Fibroblast of peridontal ligament (primary cell): ENCODE measurements around the gene THRAP3.
A peak's percentile ranks its signal among the peaks of the same experiment; 100 is the strongest.
"Not testable (repeated sequence)": the region's sequence is repeated elsewhere in the genome, so short reads cannot be mapped to it uniquely, and the experiment has no call there.

Experiments used
- DNase-seq: peaks from one replicate; pipeline ENCODE4 v3.0.0-alpha.2; 2010; ENCODE audit errors: extremely low read depth

The THRAP3 gene

DNA sequence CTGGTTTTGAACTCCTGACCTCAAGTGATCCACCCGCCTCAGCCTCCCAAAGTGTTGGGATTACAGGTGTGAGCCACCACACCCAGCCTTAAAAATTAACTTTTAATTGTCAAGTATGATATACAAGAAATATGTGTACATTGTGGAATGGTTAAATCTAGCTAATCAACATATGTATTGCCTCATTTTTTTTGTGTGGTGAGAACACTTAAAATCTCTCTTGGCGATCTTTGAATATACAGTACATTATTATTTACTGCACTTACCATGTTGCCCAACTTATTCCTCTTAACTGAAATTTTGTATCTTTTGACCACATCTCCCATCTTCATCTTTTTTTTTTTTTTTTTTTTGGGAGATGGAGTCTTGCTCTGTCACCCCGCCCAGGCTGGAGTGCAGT is 23.3 kb downstream of the THRAP3 start:
- no peak for DNase-seq

DNA sequence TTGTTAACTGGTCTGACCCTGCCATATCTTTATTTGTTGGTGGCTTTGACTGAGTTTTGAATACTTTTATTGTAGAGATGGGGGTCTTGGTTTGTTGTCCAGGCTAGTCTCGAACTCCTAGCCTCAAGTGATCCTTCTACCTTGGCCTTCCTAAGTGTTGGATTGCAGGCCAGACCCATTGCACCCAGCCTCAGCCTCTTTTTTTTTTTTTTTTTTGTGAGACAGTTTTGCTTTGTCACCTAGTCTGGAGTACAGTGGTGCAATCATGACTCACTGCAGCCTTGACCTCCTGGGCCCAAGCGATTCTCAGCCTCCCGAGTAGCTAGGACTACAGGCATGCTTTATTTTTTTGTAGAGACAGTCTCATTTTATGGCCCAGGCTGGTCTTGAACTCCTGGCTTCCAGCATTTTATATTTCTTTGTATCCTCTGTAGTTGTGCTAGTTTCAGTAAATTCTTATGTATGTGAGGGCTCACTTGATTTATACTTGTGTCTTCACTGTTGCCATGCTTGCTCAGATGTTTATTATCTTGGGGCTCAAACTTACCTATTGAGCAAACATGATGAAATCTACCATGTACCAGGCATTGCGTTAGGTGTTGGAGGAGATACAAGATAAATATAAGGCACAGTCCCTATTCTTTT is 24.1 kb downstream of the THRAP3 start:
- peak; percentile 89 for DNase-seq

DNA sequence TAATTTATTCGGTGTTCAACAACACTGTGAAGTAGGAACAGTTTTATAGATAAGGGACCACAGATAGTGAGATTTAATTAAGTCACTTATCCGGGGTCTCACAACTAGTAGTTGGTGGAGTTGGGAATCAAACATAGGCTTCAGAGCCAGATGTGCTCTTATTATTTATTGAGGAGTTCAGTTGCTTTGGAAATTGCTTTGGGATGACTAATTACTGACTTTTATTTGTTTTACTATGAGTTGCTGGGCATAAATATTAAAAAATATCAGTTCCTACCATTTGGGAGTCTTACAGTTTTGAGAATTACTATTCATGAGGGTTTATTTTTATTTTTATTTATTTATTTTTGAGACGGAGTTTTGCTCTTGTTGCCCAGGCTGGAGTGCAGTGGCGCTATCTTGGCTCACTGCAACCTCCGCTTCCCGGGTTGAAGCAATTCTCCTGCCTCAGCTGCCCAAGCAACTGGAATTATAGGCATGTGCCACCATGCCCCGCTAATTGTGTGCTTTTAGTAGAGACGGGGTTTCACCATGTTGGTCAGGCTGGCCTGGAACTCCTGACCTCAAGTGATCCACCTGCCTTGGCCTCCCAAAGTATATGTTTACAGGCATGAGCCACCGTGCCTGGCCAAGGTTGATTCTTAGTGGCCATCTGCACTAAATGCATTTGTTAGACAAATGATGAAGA is 27.7 kb downstream of the THRAP3 start:
- peak; percentile 41 for DNase-seq

DNA sequence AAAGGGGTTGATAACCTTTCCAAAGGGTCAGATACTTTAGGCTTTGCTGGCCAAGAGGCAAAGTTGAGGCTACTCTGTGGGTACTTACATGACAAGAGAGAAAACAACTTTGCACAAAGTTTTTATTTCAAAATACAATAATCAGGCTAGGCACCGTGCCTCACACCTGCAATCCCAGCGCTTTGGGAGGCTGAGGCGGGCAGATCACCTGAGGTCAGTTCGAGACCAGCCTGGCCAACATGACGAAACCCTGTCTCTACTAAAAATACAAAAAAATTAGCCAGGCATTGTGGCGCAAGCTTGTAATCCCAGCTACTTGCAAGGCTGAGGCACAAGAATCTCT is 28.2 kb downstream of the THRAP3 start:
- not testable (repeated sequence) for DNase-seq

DNA sequence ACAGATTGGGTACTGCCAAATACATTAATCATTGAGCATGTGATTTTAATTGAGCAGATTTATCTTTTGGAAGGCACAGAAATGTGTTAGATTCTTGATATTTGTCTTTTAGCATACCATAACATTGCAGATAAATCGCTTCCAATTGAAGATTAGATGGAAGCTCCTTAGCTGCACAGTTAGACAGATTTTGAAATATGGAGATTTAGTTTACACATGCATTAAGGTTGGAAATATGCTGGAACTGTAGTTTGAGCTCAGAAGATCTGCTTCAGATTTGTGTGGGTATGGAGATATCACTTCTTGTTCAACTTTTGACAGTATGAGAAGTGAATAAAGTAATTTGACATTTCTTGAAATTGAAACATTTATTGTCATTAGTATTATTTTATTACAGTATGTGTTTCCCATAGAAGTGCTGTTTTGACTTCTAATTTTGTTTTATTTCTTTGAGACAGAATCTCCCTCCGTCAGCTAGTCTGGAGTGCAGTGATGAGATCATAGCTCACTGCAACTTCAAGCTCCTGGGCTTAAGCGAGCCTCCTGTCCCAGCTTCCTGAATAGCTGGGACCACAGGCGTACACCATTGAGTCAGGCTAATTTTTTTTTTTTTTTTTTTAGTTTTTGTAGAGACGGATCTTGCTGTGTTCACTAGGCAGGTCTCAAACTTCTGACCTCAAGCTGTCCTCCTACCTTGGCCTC is 29.1 kb downstream of the THRAP3 start:
- peak; percentile 38 for DNase-seq

DNA sequence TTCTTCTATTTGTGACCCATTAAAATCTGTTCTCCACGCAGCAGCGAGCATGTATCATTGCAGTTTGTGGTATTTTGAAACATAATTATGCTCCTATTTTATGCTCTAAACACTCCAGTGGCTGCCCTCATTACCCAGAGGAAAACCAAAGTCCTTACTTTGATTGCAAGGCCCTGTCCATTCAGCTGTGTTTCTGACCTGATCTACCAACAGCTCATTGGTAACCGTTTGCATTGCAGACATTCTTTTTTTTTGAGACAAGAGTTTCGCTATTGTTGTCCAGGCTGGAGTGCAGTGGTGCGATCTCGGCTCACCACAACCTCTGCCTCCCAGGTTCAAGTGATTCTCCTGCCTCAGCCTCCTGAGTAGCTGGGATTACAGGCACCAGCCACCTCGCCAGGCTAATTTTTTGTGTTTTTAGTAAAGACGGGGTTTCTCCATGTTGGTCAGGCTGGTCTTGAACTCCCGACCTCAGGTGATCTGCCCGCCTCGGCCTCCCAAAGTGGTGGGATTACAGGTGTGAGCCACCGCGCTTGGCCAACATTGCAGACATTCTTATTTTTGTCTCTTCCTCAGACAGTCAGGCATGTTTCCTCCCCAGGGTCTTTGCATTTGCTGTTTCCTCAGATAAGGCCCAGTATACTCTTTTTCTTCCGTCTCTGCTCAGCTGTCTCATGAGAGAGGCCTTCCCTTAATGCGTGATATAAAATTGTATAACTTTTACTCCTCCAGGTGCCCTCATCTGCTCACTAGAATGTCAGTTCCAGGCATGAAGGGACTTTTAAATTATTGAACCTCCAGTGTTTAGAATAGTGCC is 32.5 kb downstream of the THRAP3 start:
- no peak for DNase-seq

DNA sequence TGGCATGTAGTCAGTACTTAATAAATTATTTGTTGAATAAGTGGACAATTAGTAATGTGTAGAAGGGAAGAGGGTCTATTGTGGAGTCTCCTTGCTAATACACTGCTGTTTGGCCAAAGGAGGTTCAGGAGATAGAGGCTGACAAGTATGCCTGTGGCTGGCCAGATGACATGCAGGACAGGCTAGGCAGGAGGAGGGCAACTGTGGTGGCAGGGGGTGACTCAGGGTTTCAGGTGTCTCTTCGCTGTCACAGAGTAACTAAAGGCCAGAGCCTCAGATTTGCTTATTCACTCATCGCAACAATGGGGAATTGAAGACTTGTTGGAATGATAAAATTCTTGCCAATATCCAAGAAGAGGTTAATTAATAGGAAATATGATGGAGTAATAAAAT is 33.1 kb downstream of the THRAP3 start:
- DNase-seq = no peak

DNA sequence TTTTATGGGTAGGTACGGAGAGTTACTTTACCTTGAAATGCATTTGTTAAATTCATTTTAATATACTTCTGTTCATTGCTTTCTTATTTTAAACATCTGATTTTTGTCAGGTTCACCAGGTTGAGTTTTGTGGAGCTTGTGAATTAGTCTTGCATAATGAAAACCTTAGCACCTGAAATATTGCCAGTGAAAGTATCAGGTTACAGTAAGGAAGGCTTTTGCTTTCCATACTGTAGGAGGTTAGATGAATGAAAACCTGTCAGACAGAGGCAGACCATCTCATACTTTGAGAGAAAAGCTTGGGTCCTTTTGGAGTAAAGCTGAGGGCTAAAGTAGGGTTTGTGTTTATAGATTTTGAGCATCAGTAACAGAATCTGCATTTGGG is 34.7 kb downstream of the THRAP3 start:
- peak; percentile 44 for DNase-seq

DNA sequence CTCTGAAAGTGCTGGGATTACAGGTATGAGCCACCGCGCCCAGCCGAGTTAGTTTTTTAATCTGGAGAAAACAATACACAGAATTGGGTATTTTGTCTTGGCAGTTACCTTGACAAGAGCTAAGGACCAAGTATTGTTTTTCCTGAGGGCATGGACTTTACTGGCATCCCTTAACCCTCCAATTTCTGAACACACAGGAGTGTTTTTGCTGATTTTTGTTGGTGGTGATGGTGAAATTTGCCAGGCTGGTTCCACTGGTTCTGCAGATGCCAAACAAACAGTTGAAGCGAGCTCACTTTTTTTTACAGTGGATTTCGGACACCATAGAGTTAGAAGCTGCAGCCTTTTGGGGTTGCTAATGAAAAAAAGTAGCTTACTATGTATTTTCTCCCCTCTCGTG is 44.7 kb downstream of the THRAP3 start:
- DNase-seq = no peak

DNA sequence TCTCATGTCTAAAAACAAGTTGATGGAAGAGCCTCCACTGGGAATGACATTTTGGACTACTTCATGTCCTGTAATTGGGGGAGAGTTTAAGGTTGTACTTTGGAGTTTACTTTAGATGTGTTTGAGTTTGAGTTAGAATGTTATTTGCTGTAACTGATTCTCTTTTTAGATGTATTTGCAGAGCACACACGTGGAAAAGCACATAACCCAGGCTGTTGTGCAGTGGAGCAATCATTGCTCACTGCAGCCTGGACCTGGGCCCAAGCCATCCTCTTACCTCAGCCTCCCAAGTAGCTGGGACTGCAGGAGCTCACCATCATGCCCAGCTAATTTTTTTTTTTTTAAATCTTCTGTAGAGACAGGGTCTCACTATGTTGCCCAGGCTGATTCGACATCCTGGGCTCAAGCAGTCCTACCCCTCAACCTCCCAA is 45.2 kb downstream of the THRAP3 start:
- peak; percentile 38 for DNase-seq

DNA sequence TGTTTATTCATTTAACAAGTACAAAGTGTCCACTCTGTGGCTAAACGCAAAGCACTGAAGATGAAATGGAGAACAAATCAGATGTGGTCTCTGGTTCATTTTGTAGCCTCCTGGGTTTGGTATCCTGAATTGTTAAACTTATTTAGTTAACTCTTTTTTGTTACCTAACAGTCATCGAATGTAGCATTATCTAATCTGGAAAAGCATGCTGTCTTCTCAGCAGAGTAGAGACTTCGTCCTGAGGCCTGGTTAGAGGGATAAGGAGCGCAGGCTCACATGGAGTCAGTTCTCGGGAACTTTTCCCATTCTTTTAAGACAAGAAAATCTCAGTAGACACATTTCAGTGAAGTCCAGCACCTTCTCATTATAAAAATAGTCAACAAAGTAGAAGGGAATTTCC is 48.8 kb downstream of the THRAP3 start:
- no peak for DNase-seq

DNA sequence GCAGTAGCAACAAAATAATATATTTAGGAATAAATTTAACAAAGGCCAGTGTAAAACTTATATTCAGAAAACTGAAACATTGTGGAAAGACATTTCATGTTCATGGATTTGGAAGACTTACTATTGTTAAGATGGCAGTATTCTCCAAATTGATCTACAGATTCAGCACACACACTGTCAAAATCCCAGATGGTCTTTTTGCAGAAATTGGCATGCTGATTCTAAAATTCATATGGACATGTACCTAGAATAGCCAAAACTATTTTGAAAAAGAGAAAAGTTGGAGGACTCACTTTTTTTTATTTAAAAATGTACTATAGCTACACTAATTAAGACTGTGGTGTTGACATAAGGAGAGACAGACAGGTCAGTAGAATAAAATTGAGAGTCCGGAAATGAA is 50.0 kb downstream of the THRAP3 start:
- DNase-seq = no peak

DNA sequence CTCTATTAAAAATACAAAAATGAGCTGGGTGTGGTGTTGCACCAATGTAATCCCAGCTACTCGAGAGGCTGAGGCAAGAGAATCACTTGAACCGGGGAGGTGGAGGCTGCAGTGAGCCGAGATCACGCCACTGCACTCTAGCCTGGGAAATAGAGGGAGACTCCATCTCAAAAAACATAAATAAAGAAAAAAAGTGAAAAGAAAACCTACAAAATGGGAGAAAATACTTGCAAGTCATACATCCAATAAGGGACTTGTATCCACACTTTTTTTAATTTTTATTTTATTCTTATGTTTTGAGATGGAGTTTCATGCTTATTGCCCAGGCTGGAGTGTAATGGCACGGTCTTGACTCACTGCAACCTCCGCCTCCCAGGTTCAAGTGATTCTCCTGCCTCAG is 52.4 kb downstream of the THRAP3 start:
- no peak for DNase-seq

DNA sequence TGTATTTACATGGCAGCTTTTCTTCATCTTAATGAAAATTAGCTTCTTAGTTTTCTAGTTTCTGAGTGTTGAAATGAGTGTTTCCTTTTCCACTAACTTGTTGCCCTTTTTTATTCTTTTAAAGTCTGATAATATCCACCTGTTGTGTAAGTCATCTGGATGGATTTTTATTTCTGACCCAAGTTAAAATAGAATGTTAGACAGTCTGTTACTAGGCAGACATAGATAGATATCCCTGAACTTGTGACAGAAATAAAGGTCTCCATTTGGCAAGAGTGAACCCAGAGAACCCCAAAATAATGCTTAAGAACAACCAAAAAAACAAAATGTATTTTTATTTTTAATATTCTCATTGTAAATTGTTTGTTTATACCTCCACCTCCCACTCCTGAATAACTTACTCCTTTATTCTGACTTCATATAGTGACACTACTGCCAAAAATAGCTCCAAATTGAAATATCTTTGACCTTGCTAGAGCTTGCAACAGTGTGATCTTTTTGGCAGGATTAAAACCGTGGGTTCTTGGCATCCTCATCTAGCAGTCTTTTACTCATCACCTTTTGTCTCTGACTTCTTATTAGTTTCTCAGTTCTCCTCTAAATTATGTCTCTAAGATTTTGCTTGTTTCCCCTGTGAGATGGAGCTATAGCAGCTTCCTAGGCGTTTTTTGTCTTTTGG is 55.0 kb downstream of the THRAP3 start:
- peak; percentile 60 for DNase-seq

DNA sequence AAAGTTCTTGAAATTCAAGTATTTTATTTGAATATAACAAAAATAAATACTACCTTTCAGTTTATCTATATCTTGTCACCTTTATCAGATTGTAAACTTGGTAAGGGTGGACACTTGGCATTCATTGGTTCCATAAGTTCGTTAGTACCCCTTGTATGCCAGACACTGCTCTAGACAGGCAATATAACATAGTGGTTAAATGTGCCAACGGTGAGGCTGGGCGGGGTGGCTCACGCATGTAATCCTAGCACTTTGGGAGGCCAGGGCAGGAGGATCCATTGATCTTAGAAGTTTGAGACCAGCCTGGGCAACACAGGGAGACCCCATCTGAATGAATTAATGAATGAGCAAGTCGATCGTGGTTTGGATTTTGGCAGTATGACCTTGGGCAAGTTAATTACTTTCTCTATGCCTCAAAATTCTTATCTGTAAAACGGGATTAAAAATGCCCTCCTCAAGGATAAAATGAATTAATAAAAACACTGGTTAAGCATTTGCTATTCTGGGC is 55.6 kb downstream of the THRAP3 start:
- no peak for DNase-seq

DNA sequence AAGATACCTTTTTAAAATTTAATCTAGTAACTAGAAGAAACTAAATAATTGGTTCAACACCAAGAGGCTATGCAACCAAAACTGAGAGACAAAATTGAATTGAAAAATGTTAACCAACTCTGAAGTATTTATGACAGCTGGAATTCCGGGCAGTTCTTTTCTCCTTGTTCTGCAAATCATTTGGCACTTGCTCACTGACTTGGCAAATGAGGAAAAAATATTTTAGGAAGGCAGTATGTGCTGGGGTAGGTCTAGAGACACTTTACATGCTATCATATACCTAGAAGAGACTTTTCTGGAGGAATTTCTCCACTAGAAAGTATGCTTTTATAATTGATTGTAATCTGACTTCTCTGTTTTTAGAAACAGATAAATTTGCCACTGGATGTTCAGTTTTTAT is 59.8 kb downstream of the THRAP3 start:
- DNase-seq = peak; percentile 39

DNA sequence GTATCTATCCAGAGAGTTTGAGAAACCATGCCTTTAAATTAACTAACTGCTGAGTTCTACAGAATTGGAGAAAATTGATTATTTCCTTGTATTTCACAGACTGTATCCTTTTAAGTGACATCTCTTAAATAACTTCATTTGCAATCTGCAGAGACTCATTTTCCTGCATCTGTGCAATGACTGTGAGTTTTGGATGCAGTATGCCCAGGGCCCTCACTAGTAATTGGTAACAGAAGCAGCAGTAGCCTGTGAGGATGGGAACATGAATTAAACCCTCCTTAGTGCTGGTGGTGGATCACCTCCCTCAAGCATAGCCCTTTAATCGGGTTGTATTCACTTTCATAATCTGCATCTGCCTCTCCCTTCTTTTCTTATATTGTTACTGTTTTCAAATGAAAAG is 60.3 kb downstream of the THRAP3 start:
- peak; percentile 36 for DNase-seq

DNA sequence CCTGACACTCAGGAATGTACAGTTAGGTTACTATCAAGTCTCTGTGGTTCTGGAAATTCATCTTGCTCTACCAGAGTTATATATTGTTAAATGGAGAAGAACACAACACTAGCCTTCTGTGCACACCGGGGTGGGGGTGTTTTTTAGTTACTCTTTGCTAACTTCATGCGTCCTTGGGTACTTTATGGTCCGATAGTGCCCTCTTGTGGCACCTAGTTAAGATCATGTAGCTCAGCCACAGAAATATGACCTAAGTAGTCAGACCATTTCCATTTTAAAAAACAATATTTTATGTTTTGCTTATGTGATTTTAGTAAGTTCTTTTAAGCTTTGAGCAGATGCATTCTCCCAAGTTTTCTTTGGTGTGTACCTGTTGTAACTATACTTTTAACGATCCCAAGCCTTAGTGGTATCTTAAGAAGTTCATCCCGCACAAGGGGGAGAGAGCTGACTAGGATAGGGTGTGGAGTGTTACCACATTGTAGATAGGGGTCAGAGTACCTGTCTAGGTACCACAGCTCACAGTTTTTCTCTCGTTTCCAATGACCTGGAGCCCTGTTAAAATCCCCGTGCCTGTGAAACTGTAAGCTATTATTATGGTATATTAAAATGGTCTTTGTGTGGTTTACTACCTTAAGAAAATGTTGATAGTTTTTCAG is 61.3 kb downstream of the THRAP3 start:
- peak; percentile 95 for DNase-seq

DNA sequence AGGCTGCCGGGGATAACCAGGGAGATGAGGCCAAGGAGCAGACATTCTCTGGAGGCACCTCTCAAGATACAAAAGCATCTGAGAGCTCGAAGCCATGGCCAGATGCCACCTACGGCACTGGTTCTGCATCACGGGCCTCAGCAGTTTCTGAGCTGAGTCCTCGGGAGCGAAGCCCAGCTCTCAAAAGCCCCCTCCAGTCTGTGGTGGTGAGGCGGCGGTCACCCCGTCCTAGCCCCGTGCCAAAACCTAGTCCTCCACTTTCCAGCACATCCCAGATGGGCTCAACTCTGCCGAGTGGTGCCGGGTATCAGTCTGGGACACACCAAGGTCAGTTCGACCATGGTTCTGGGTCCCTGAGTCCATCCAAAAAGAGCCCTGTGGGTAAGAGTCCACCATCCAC is 62.6 kb downstream of the THRAP3 start:
- no peak for DNase-seq

DNA sequence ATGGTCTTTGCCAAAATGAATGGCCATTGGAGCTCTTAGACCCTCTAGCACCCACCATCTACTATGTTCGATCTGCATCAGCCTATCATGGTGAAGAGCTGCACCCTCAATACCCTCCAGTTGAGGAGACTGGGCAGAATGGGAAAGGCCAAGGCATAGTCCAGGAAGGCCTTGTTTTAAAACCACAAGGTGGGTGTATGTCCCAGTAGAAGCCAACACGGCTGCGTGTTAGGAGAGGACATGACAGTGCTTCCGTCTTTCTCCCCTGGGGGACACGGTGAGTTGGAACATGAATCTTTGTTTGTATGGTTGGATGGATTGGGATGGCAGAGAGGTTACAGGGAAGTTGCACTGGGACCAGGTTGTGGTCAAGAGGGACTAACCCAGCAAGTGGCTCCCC is 63.4 kb downstream of the THRAP3 start:
- DNase-seq = no peak

DNA sequence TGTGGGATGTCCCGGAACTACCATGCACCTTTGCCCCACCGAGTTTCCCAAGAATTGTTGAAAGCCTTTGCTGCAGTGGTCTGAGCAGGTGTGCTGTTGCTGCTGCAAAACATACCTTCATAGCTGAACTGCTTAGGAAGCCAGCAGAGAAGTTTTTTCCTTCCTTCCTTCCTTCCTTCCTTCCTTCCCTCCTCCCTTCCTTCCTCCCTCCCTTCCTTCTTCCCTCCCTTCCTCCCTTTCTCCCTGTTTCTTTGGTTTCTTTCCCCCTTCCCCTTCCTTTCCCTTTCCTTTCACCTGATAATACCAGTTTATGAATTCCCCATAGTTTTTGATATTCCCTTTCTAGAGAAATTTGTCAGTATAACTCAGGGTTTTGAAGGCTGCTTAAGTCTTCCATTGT is 71.1 kb downstream of the THRAP3 start:
- no peak for DNase-seq
